ENCODE results near the gene UNC13D. TPM values are rescaled to one million over a fixed set of nuclear protein-coding genes. Genes with fewer than 3 reads are reported as not detected.
A peak's percentile ranks its signal among the peaks of the same experiment; 100 is the strongest.
"Not testable (repeated sequence)": the region's sequence is repeated elsewhere in the genome, so short reads cannot be mapped to it uniquely, and the experiment has no call there.

UNC13D gene
- total RNA-seq, 1 donor: 0.86 TPM

DNA sequence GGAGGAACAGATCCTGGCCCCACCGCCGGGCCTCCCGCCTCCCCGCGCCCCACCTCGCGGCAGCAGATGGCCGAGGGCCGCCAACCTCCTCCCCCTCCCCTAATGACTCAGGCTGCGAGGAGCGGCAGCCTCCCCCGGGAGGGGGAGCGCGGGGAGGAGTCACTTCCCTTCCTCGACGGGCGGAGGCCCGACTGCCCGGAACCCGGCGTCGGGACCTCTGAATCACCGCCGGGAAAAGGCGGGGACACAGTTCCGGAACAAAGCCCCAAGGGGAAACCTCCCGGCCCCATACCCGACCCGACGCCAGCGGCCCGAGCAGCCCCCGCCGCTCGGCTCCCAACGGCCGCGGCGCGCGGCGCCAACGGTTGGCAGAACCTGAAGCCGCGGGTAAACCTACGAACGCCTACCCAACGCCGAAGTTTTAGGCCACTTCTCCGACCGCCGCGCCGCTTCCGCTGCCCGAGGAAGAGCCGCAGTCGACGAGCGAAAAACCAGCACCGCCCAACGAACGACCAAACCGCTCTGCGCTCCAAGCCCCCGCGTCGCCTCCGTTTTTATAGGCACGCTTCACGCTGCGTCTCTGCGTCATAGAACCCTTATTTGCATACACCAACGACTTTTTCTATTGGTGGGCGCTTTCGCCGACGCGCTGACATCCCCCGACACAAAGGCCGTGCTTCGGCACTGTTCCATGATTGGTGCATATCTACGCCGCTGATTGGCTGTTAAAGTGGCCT, 64.8 kb downstream of the UNC13D start:
- TF ChIP-seq, protein P1, sequence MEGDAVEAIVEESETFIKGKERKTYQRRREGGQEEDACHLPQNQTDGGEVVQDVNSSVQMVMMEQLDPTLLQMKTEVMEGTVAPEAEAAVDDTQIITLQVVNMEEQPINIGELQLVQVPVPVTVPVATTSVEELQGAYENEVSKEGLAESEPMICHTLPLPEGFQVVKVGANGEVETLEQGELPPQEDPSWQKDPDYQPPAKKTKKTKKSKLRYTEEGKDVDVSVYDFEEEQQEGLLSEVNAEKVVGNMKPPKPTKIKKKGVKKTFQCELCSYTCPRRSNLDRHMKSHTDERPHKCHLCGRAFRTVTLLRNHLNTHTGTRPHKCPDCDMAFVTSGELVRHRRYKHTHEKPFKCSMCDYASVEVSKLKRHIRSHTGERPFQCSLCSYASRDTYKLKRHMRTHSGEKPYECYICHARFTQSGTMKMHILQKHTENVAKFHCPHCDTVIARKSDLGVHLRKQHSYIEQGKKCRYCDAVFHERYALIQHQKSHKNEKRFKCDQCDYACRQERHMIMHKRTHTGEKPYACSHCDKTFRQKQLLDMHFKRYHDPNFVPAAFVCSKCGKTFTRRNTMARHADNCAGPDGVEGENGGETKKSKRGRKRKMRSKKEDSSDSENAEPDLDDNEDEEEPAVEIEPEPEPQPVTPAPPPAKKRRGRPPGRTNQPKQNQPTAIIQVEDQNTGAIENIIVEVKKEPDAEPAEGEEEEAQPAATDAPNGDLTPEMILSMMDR (IDR thresholded peaks at IDR 0.05; ENCODE audit: insufficient read depth, low read depth, low read length): no peak
- H3K4me3 ChIP-seq (ENCODE audit: low read depth, low read length): peak overlapping the region; percentile 94
- peak; percentile 100 for DNase-seq (ENCODE audit: low read depth)

DNA sequence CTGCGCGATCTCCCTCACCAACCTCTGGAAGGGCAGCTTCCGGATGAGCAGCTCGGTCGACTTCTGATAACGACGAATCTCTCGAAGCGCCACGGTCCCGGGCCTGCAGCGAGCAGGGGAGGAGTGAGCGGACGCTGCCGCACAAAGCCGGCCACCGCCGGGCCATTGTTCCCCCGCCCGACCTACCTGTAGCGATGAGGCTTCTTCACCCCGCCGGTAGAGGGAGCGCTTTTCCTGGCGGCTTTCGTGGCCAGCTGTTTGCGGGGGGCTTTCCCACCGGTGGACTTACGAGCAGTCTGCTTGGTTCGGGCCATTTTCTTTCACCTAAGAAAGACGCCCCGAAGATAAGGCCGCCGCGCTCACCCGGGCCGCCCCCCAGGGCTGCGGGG, 65.3 kb downstream of the UNC13D start:
- TF ChIP-seq, protein P1 (IDR thresholded peaks at IDR 0.05; ENCODE audit: insufficient read depth, low read depth, low read length): peak; percentile 51
- H3K4me3 ChIP-seq (ENCODE audit: low read depth, low read length): peak overlapping the region; percentile 94
- DNase-seq (ENCODE audit: low read depth): no peak

DNA sequence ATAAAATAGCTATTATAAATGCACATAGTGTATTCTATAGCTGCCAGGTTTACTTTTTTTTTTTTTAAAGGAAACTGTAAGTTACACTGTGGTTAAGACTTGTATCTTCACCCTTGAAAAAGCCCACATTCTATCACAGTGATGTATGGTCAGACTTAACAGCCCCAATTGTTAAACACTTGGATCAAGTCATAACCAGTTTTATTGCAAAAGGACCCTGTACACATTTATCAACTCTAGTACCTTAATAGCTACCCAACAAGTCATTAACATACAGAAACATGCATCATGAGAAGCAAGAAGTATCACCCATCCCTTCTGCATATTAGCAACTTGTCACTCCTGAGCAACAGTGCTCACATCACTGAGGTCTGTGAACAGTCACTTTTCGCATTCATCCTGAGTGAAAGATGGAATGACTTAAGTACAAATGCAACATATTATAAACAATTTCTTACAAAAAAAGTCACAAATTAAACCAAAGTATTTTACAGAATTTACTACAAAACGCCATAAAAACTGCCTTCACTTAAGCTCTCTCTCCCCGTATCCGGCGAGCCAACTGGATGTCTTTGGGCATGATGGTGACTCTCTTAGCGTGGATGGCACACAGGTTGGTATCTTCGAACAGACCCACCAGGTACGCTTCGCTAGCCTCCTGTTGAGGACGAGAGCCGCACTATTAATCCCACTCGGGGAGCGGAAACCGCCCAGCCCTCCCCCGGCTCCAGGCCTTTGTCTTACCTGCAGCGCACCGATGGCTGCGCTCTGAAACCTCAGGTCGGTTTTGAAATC, 65.9 kb downstream of the UNC13D start:
- H3K4me3 ChIP-seq (ENCODE audit: low read depth, low read length): peak overlapping the region; percentile 94
- not testable (repeated sequence) for DNase-seq (ENCODE audit: low read depth)

DNA sequence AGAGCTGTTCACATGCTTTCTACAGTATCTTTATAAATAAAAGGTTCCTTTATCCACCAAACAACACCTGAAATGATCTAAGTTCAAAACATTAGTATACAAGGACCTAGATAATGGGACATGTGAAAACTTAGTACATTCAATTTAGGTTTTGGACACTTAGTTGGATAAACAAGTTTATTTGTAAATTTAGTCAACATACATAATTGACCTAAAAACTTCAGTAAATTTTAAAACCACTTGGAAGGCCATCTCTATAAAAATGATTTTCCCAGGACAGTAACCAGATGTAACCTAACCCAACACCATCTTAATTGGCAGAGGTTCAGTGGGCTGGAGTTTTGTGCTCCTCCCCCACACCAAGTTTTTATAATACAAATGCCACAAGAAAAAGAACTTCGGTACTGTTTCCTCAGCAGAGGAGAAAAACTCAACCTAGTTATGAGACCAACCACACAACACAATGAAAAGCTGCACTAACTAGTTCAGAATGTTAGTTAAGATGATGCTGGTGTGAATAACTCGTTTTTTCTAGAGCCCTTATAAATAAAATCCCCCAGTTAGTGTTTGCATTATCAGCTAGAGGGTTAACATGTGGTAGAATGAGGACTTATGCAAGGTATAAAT, 66.8 kb downstream of the UNC13D start:
- TF ChIP-seq, protein P1 (IDR thresholded peaks at IDR 0.05; ENCODE audit: insufficient read depth, low read depth, low read length): no peak
- DNase-seq (ENCODE audit: low read depth): no peak
- peak overlapping the region; percentile 94 for H3K4me3 ChIP-seq (ENCODE audit: low read depth, low read length)

Other genes with a start within 250 kb of the UNC13D start
- gene SMIM5, start 211.0 kb downstream of the UNC13D start, total RNA-seq: under 0.01 TPM in 1 of 2 replicates, not detected in the other
- gene RECQL5, start 177.2 kb downstream of the UNC13D start, total RNA-seq: 19.6 and 20.7 TPM in 2 replicates
- 58.9 and 60.0 TPM in 2 replicates for gene SAP30BP, start 177.1 kb downstream of the UNC13D start, total RNA-seq
- gene ITGB4, start 122.9 kb downstream of the UNC13D start, total RNA-seq: 0.32 and 1.3 TPM in 2 replicates
- 36.7 and 49.3 TPM in 2 replicates for gene GALK1, start 79.2 kb downstream of the UNC13D start, total RNA-seq
- gene UNK, start 59.6 kb downstream of the UNC13D start, total RNA-seq: 19.9 and 23.5 TPM in 2 replicates
- gene WBP2, start 10.9 kb upstream of the UNC13D start, total RNA-seq: 18.4 and 26.8 TPM in 2 replicates
- 13.5 and 15.1 TPM in 2 replicates for gene TRIM47, start 34.2 kb upstream of the UNC13D start, total RNA-seq
- gene TRIM65, start 52.5 kb upstream of the UNC13D start, total RNA-seq: 21.9 and 22.5 TPM in 2 replicates
- 33.7 and 45.1 TPM in 2 replicates for gene MRPL38, start 60.5 kb upstream of the UNC13D start, total RNA-seq
- gene FBF1, start 96.6 kb upstream of the UNC13D start, total RNA-seq: 15.5 and 16.0 TPM in 2 replicates
- 64.4 and 79.9 TPM in 2 replicates for gene ACOX1, start 134.8 kb upstream of the UNC13D start, total RNA-seq
- 16.8 and 24.2 TPM in 2 replicates for gene TEN1, start 134.8 kb upstream of the UNC13D start, total RNA-seq
- gene CDK3, start 156.5 kb upstream of the UNC13D start, total RNA-seq: 0.64 and 2.2 TPM in 2 replicates
- under 0.01 and 0.43 TPM in 2 replicates for gene EVPL, start 182.9 kb upstream of the UNC13D start, total RNA-seq
- 28.3 and 42.3 TPM in 2 replicates for gene SRP68, start 228.1 kb upstream of the UNC13D start, total RNA-seq
- under 0.01 TPM in 1 of 2 replicates, not detected in the other for gene GALR2, start 230.4 kb upstream of the UNC13D start, total RNA-seq
- gene ZACN, start 234.8 kb upstream of the UNC13D start, total RNA-seq: not detected in 2 replicates

Measured in fibroblast of villous mesenchyme (primary cell).